ENCODE measurements around the gene HSPB8. TPM values are rescaled to one million over a fixed set of nuclear protein-coding genes. Genes with fewer than 3 reads are reported as not detected.

The HSPB8 gene
- total and polyA plus RNA-seq, 8 donors = 5.4 to 21.2 (median 9.7) TPM

DNA sequence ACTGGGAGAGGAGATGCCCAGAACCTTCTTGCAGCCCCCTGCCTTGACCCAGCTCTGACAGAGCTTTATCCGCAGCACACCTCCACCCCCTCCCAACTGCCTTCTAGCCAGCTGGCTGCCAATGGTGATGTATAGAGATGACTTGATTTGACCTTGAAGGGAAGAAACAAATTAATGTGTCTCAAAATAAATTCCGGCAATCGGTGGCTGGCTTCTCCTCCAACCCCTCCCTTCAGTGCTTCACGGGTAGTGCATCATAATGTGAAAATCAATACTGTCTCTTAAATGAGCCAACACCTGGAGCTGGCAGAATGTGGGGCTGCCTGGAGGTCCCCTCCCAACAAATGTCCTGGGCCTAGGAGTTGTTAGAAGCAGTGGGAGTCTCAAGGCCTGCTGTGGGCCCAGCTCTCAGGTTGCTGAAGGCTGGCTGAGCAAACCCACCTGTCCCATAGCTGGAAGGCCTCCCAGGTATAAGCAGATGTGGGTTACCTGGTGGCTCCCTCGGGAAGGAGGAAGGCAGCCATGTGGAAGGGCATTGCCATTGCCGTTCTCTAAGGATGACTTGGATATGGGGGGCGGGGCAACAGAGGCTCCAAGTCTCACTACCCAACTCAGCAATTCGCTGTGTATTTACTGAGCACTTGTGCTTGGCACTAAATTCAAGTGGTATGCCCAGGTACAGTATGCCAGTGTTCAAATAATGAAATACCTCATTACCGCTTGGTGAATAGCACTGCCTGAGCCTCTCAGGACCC lies 23.2 kb downstream of the HSPB8 start:
- no peak for FAIRE-seq
- intact Hi-C loops (cut with DNase I) = no loop called here

DNA sequence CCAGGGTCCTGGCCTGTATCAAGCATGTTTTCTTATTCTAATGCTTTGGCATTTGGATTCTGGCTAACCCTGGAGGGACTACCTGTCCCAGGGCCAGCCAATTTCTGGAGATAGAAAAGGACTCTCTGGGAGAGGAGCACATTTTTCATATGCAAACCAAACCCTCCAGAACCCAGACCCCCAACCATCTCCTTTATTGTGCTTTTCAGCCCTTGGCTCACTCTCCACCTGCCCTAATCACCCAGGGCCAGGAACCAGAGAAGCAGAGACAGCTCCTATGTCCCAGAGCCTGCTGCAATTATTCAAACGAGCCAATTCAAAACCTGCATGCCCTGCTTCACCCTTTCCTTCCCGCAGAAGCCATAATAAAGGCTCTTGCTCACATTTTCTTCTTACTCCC lies 23.8 kb downstream of the HSPB8 start:
- no peak overlapping the region for H3K27ac ChIP-seq
- no peaks in the 10 kb centered on the region for H3K9me3 ChIP-seq
- no peaks in the 10 kb centered on the region for H3K4me1 ChIP-seq
- H3K4me3 ChIP-seq = no peak overlapping the region
- WGBS, 2 donors = 32 to 36% methylated on average over 2 of the region's 2 CpGs
- H3K27me3 ChIP-seq = no peaks in the 10 kb centered on the region
- no peaks in the 10 kb centered on the region for H3K36me3 ChIP-seq
- intact Hi-C loops (cut with DNase I) = no loop called here
- no peak for FAIRE-seq
- no peak for DNase-seq
- TF ChIP-seq, protein P1, sequence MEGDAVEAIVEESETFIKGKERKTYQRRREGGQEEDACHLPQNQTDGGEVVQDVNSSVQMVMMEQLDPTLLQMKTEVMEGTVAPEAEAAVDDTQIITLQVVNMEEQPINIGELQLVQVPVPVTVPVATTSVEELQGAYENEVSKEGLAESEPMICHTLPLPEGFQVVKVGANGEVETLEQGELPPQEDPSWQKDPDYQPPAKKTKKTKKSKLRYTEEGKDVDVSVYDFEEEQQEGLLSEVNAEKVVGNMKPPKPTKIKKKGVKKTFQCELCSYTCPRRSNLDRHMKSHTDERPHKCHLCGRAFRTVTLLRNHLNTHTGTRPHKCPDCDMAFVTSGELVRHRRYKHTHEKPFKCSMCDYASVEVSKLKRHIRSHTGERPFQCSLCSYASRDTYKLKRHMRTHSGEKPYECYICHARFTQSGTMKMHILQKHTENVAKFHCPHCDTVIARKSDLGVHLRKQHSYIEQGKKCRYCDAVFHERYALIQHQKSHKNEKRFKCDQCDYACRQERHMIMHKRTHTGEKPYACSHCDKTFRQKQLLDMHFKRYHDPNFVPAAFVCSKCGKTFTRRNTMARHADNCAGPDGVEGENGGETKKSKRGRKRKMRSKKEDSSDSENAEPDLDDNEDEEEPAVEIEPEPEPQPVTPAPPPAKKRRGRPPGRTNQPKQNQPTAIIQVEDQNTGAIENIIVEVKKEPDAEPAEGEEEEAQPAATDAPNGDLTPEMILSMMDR (IDR thresholded peaks at IDR 0.05) = no peak
- no peak for ATAC-seq

More for the DNA sequence above, 23.2 kb downstream of the HSPB8 start:
- DNase-seq = no peak
- no peaks in the 10 kb centered on the region for H3K9me3 ChIP-seq
- TF ChIP-seq, protein P1 (IDR thresholded peaks at IDR 0.05) = no peak
- no peak overlapping the region for H3K27ac ChIP-seq
- H3K4me1 ChIP-seq = no peaks in the 10 kb centered on the region
- H3K36me3 ChIP-seq = no peaks in the 10 kb centered on the region
- 56 to 66% methylated on average over 9 of the region's 9 CpGs for WGBS, 2 donors
- H3K4me3 ChIP-seq = no peak overlapping the region
- ATAC-seq = no peak
- no peaks in the 10 kb centered on the region for H3K27me3 ChIP-seq

DNA sequence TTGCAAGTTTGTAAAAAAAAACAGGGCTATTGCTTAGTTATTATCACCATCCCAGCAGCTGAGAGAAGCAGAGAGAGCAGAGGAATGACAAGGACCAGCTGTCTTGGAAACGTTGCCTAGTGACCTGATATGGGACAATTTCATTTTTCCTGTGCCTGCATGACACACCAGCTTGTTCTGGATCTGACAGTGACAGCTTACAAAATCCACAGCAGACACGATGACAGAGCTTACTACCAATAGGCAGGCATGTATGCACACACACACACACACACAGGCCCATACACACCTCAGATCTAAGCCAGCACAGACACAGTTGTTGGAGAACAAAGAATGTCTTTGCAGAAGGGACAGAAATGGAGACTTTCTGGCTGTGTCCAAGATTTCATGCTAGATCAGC lies 25.4 kb downstream of the HSPB8 start:
- intact Hi-C loops (cut with DNase I) = no loop called here
- DNase-seq (no peak), FAIRE-seq (no peak), ATAC-seq (no peak)
- no peaks in the 10 kb centered on the region for H3K36me3 ChIP-seq
- whole genome bisulfite sequencing, 2 donors = 35 to 51% methylated on average over 2 of the region's 2 CpGs
- no peak overlapping the region for H3K4me3 ChIP-seq
- H3K9me3 ChIP-seq = no peaks in the 10 kb centered on the region
- H3K4me1 ChIP-seq = no peaks in the 10 kb centered on the region
- TF ChIP-seq, protein P1 (IDR thresholded peaks at IDR 0.05) = no peak
- H3K27ac ChIP-seq = no peak overlapping the region
- H3K27me3 ChIP-seq = no peaks in the 10 kb centered on the region

DNA sequence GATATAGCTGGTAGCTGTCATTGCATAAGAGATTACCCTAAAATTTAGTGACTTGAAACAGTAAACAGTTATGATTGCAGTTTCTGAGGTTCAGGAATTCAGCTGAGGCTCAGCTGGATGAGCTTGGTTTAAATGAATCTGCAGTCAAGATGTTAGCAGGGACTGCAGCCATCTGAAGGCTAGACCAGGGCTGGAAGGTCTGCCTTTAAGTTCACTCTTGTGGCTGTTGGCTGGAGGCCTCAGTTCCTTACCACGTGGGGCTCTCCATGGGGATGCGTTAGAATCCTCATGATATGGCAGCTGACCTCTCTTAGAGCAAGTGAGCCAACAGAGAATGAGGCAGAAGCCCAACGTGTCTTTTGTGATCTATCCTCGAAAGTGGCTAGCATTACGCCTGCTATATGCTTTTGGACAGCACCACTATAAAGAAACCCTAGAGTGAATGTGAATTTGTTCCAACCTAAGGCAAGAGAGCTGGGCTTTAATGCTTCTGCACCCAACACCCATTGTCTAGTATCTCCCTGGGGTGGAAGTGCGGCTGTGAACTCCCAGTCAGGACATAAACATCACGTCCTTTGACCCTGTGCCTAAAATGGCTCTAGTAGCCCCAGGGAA lies 26.0 kb downstream of the HSPB8 start:
- no peaks in the 10 kb centered on the region for H3K36me3 ChIP-seq
- H3K27me3 ChIP-seq = peaks cover 0 to 4% (median 0%) of the 10 kb centered on the region in 4 donors
- intact Hi-C loops (cut with DNase I) = no loop called here
- DNase-seq (no peak), ATAC-seq (no peak), FAIRE-seq (no peak)
- no peaks in the 10 kb centered on the region for H3K4me1 ChIP-seq
- 71 to 76% methylated on average over 7 of the region's 7 CpGs for WGBS, 2 donors
- no peak overlapping the region for H3K27ac ChIP-seq
- no peaks in the 10 kb centered on the region for H3K9me3 ChIP-seq
- TF ChIP-seq, protein P1 (IDR thresholded peaks at IDR 0.05) = no peak
- no peak overlapping the region for H3K4me3 ChIP-seq

Measured in pancreas (tissue), 10 donors.